ENCODE measurements around the gene SULT2B1.

DNA sequence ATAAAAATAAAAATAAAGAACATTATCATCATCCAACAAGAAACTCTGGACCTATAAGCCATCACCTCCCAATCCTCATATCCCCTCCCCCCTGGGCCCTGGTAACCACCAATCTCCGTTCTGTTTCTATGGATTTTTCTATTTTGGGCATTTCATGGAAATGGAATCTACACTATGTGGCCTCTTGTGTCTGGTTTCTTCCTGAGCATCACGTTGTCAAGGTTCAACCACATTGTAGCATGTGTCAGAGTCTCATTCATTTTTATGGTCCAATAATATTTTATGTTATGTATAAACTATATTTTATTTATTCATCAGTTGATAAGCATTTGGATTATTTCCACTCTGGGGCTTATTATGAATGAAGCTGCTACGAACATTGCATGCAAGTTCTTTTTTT, 26.9 kb downstream of the SULT2B1 start:
- TF ChIP-seq POLR2A (IDR thresholded peaks at IDR 0.05; ENCODE audit: low read depth, low read length), result no peak
- no peak for TF ChIP-seq TAF1 (IDR thresholded peaks at IDR 0.05; ENCODE audit: borderline replicate concordance, low read depth, low read length)
- TF ChIP-seq POLR2AphosphoS5 (IDR thresholded peaks at IDR 0.05; ENCODE audit: low read depth, low read length), result no peak
